K562 (cell line): Measurements from ENCODE around the gene EML2. TPM values are rescaled to one million over a fixed set of nuclear protein-coding genes. Genes with fewer than 3 reads are reported as not detected.

Experiments
- CREB5 ChIP-seq: fragments of 250-450 bp; sonication (Bioruptor Pico); IDR thresholded peaks from 2 replicates; pipeline ENCODE4 v1.5.0; 2020; ENCODE audit warnings: mild to moderate bottlenecking
- DPF2 ChIP-seq: fragments of 450-650 bp; IDR thresholded peaks from 2 replicates; pipeline ENCODE4 v1.6.1; 2016
- GTF2E2 ChIP-seq: fragments of 200-800 bp; sonication (Bioruptor generic); IDR thresholded peaks from 2 replicates; pipeline ENCODE4 v1.6.1; 2016; ENCODE audit warnings: missing genetic modification characterization, missing compliant biosample characterization
- HINFP ChIP-seq: fragments of 450-650 bp; conservative IDR thresholded peaks from 2 replicates; pipeline ENCODE4 v1.6.1; 2016; ENCODE audit warnings: missing genetic modification characterization, low read depth, mild to moderate bottlenecking, control low read depth, missing compliant biosample characterization
- ILF3 ChIP-seq: fragments of 450-650 bp; IDR thresholded peaks from 2 replicates; pipeline ENCODE4 v1.6.1; 2018; ENCODE audit warnings: antibody characterized with exemption, mild to moderate bottlenecking, moderate library complexity, borderline replicate concordance
- MCM3 ChIP-seq: fragments of 450-650 bp; IDR thresholded peaks from 2 replicates; pipeline ENCODE4 v1.6.1; 2016
- MITF ChIP-seq: IDR thresholded peaks from 2 replicates; pipeline ENCODE4 v1.6.1; 2014; ENCODE audit warnings: antibody characterized with exemption
- NFATC3 ChIP-seq: fragments of 450-650 bp; IDR thresholded peaks from 2 replicates; pipeline ENCODE4 v1.6.1; 2017; ENCODE audit warnings: mild to moderate bottlenecking
- NFRKB ChIP-seq: fragments of 450-650 bp; IDR thresholded peaks from 2 replicates; pipeline ENCODE4 v1.6.1; 2016; ENCODE audit warnings: low read depth
- REST ChIP-seq, 2 experiments: fragments of 450-650 bp; formaldehyde crosslinking in 1 of 2; IDR thresholded peaks; 2 replicates each; pipeline versions ENCODE4 v1.4.0 to v1.6.1; 2014 to 2020; ENCODE audit warnings: mild to moderate bottlenecking in 2 of 2, borderline replicate concordance in 1 of 2, low read depth in 1 of 2
- TCF7 ChIP-seq: sonication (generic); IDR thresholded peaks from 2 replicates; pipeline ENCODE4 v1.6.1; 2016; ENCODE audit warnings: antibody characterized with exemption, borderline replicate concordance
- TFAP4 ChIP-seq: sonication (generic); formaldehyde crosslinking; IDR thresholded peaks from 2 replicates; pipeline ENCODE4 v1.8.0; 2022; ENCODE audit warnings: missing genetic modification reagents, mild to moderate bottlenecking, moderate library complexity, borderline replicate concordance
- ZC3H4 ChIP-seq: sonication (generic); formaldehyde crosslinking; IDR thresholded peaks from 2 replicates; pipeline ENCODE4 v1.9.0; 2021; ENCODE audit warnings: missing genetic modification reagents, borderline replicate concordance
- ZFX ChIP-seq: sonication (generic); formaldehyde crosslinking; IDR thresholded peaks from 2 replicates; pipeline ENCODE4 v1.8.0; 2022; ENCODE audit warnings: mild to moderate bottlenecking, missing genetic modification reagents, moderate library complexity
- polyA plus RNA-seq, 8 experiments: library from polyadenylated mRNA; depleted of rRNA in 4 of 8; stranded (reverse) in 5 of 8; unstranded in 3 of 8; fragments of >200 nt; fragmentation: Nextera tagmentation in 2 of 8; fragmentation: Illumina TruSeq in 1 of 8; extraction: Ambion mirVana in 2 of 8; extraction: Trizol in 1 of 8; gene quantifications; 2 replicates each; pipeline versions ENCODE4 v1.2.1 to v1.2.3, GENCODE V29; 2011 to 2014; ENCODE audit warnings: inconsistent platforms in 1 of 8, missing spikeins in 1 of 8
- total RNA-seq, 7 experiments: library from RNA; depleted of rRNA in 6 of 7; stranded (reverse); fragments of >200 nt in 6 of 7; fragmentation: Illumina TruSeq in 2 of 7; extraction: Trizol in 2 of 7; gene quantifications; 2 replicates each; pipeline versions ENCODE4 v1.2.1 to v1.2.3, GENCODE V29; 2011 to 2021; ENCODE audit warnings: low replicate concordance in 1 of 7

EML2 gene
- total and polyA plus RNA-seq, 9 of the 15 experiments (the other 6 are each of a cell fraction or from before 2014, with no cell fraction given) = 2.6 to 69.6 (median 24.8) TPM

GRCh38 chr19:45577111-45577905, 61.9 kb downstream of the EML2 start (continued):
- peak; percentile 87 for TF ChIP-seq HINFP
- TF ChIP-seq NFATC3 = no peak
- no peak for TF ChIP-seq GTF2E2 (tag)
- 0 out of 2 replicates have a peak, but pooled peaks have one; percentile 9 for TF ChIP-seq NFRKB
- TF ChIP-seq REST (IDR thresholded peaks at IDR 0.05; ENCODE audit: borderline replicate concordance) = no peak
- TF ChIP-seq REST (CRISPR knock-in tag; IDR thresholded peaks at IDR 0.05; ENCODE audit: low read depth) = no peak
- TF ChIP-seq ZFX (CRISPR knock-in tag) = 0 out of 2 replicates have a peak, but pooled peaks have one; percentile 24
- TF ChIP-seq TFAP4 = peak; percentile 23; the same call in 1 of the 2 replicates
- no peak for TF ChIP-seq TCF7
- no peak for TF ChIP-seq MCM3
- no peak for TF ChIP-seq MITF
- TF ChIP-seq ZC3H4 = no peak
- no peak for TF ChIP-seq CREB5 (CRISPR knock-in tag)
- TF ChIP-seq DPF2 = no peak
- TF ChIP-seq ILF3 = no peak
